Upper lobe of left lung (tissue), 4 donors: Measurements from ENCODE around the gene SLC35E4.

Experiments used
- CTCF ChIP-seq, 6 experiments: fragments of 450-650 bp in 4 of 6; fragments of 200-600 bp in 2 of 6; sonication (generic) in 2 of 6; IDR thresholded peaks; one replicate each; pipeline ENCODE4 v1.5.1; 2016 to 2019; ENCODE audit warnings: antibody characterized with exemption in 6 of 6
- EP300 ChIP-seq, 4 donors: sonication (generic); formaldehyde crosslinking; IDR thresholded peaks; one replicate each; pipeline ENCODE4 v1.5.1; 2017; ENCODE audit warnings: antibody characterized with exemption in 4 of 4, control low read depth in 2 of 4
- POLR2A ChIP-seq, 4 donors: fragments of 450-650 bp; IDR thresholded peaks; one replicate each; pipeline ENCODE4 v1.5.1; 2016 to 2017; ENCODE audit warnings: antibody characterized with exemption in 4 of 4, mild to moderate bottlenecking in 2 of 4

DNA sequence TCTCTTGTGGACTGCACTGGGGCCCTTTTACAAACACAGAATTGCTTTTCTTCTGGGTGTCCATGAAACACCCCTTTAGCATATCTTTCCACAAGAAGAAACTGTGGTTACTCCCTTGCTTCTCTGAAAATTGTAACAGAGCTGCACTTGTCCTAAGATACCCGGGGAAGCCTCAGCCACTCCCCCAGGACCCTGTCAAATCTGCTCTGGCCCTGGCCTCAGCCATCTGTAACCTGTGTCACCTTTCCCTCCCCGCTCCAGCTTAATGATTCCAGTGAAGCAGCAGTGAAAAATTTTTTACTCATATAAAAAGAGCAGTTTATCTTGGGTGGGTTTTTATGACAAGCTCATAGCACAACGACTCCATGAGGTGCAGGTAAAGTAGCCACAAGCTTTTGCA is 35.5 kb downstream of the SLC35E4 start:
- TF ChIP-seq CTCF (IDR thresholded peaks at IDR 0.05) (no peak), POLR2A (IDR thresholded peaks at IDR 0.05) (no peak), EP300 (IDR thresholded peaks at IDR 0.05) (no peak)
